NCI-H2081 treated with DMSO at 0.1 percent for 48 hours (cell line): ENCODE results near the gene SLC6A13.
"Not testable (repeated sequence)": the region's sequence is repeated elsewhere in the genome, so short reads cannot be mapped to it uniquely, and the experiment has no call there.

Source experiments
- DNase-seq: peaks from one replicate; lab custom pipeline; 2025; lab: John Stamatoyannopoulos, UW

SLC6A13 gene

GRCh38 chr12:264269-264668, 1.6 kb upstream of the SLC6A13 start:
- DNase-seq, result no peak

DNA sequence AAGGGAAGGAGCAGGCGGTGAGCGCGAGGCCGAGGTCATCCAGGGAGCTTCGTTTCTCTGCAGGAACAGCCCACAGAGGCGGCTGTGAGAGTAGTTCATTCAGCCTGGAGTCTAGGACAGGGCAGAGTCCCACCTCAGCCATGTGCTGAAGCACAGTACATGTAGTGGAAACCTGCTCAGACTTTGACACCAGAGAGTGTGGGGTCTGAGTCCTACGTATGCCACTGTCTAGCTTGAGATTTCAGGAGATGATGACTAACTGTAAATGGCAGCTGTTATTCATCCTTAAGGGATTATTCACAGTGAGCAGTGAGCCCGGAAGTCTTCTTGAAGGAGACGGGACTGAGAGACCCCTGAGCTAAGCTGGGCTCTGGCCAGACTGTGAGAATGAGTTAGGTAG, 938 bp upstream of the SLC6A13 start:
- no peak for DNase-seq

DNA sequence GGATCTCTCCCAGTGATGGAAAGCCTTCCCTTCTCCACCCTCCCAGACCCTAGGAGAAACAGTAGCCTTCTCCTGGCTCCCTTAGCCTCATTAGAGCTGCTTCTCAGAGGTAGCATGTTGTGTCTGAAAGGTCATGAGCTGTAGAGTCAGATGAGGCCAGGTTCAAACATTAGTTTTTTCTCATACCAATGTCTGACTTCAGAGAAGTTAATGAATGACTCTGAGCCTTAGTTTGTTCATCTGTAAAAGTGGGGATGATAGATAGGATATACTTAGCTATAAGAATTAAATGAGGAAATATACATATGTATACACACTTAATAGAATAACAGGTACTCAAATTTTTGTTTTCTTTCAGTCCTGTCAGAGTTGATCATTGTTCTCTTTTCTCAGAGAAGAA, 523 bp downstream of the SLC6A13 start:
- no peak for DNase-seq

GRCh38 chr12:257521-258321, 4.9 kb downstream of the SLC6A13 start:
- no peak for DNase-seq

DNA sequence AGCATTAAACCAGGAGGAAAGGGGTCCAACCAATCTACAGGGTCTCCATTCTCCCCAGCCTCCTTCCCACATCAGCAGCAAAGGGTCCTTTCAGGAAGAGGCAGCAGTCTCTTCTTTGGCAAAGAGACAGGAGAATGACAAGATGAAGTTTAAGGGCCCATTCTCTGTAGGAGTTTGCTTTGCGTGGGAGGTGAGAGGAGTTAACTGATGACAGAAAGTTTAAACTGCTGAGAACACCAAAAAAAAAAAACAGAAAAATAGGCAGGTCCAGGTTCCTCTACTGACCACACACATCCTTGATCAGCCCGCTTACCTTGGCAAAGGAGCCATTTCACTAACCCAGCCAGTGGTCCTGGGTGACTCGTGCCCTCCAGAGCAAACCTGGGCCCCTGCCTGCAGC, 5.7 kb downstream of the SLC6A13 start:
- DNase-seq, result no peak

DNA sequence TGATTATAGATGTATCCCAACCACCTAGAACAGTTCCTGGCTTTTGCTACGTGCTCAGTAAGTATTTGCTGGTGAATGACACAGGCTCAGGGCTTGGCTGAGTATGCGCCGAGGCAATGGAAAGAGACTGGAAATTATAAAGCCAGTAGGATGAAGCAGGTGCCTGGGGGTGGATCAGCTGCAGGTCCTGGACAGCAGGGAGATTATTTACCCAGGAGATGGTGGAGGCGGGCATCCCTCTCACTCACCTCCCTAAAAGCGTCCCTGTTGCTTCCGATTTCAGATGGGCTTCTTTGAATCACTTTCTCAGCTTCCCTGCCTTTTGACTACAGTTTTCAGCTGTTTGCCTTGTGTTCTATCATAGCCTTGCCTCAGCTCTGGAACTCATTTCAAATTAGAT, 6.4 kb downstream of the SLC6A13 start:
- DNase-seq, result no peak

DNA sequence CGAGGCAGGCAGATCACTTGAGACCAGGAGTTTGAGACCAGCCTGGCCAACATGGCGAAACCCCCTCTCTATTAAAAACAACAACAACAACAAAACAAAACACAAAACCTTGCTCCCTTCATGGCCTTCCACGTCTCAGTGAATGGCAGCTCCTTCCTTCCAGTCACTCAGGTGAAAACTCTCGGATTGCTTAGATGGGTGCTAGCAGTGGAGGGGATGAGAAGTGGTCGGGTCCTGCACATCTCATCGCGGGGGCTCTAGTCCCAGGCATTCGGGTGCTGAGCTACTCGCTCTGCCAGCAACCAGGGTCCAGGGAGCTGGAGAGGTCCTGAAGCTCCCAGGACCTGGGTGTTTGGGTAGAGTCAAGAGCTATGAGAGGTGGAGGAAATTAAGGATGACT, 7.7 kb downstream of the SLC6A13 start:
- DNase-seq, result no peak

DNA sequence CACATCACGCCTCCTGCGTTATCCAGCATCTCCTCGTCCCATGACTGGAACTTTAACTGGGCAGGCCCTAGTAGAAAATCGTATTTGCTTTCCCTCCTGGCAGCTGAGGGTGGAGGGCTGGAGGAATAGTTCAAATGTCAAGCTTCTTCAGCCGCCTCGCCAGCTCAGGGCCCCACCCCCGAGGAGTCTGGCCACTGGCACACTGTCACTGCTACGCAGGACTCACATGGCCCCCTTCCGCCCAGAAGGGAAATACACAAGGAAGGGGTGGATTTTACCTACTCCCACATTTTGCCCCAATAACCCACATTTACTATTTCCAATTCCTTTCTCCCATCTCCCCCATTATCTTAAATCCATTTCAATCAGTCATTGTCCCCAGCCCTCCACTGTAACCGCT, 8.6 kb downstream of the SLC6A13 start:
- DNase-seq, result no peak

DNA sequence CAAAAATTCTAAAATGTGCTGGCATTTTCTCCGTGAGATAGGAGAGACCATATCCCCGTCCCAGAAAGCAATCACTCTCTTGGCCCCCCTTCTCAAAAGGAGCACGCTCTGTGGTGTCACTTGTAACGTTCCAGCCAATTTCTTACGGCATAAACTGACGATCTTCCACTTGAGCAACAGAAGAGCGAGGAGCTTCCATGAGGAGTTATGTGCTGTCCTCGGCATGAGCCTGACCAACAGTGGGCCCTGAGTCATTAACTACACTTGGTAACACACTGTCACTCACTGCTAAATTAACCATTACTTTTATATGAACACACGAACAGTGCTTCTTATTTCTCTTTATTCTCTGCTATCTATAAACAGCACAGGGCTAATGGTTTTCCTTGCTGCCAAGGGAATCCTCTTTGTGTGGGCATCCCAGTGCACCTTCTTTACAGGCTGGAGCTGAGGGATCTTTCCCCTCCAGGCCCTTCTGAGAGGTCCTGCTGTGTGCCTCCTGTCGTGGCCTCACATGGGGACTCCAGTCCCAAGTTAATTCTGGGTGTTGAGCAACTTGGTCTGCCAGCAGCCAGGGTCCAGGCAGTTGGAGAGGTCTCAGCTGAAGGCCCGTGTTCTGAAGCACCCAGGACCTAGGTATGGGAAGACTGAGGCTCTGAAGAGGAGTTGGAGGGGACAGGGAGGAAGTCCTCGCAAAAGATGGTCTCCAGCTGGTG, 9.4 kb downstream of the SLC6A13 start:
- no peak for DNase-seq

DNA sequence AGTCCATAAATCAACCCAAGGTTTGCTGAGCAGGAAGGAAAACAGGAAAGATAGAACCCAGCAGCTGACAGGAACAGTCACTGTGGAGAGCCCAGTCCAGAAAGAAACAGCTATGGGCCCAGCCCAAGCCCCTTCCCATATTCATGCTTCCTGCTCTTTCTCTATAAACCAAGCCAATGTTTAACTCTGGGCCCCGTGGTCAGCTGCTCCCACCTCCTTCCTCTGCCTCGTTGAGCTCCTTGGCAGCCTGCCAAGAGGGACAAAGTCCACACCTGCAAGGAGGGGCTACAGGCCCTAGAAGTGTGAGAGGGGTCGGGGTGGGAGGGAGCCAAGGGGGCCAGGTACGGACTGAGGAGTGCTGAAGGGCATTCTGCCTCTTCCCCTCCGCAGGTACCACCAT, 10.0 kb downstream of the SLC6A13 start:
- DNase-seq, result no peak

DNA sequence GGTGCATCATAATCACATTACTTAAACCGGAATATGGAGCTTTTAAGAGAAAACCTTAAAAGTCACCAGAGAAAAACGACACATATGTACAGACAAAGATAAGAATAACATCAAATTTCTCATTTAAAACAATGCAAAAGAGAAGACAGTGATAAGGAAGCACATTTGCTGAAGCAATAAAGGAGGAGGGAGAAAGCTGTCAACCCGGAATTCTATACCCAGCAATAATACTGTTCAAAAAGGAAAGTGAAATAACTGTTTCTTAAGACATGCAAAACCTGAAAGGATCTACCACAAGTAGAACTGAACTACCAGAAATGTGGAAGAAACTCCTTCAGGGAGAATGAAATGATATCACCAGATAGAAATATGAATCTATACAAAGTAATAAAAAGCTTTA, 15.4 kb downstream of the SLC6A13 start:
- DNase-seq, result no peak

DNA sequence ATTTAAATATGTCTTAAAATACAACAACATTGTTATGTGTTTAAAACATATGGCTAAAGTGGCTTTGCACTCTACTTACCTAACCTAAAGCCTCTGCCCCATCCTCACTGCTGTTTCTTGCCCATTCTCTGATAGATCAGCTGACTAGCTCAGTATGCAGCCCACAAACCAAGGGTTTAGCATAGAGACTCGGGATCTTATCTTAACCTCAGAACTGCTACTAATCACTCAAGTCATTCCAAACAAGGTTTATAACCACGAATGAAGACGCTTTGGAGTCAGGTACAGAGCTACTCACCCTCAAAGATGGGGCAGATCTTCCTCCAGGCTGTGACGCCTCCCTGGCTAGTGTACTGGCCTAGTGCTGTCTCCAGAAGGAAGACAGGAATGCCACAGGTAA, 19.3 kb downstream of the SLC6A13 start:
- DNase-seq, result no peak

DNA sequence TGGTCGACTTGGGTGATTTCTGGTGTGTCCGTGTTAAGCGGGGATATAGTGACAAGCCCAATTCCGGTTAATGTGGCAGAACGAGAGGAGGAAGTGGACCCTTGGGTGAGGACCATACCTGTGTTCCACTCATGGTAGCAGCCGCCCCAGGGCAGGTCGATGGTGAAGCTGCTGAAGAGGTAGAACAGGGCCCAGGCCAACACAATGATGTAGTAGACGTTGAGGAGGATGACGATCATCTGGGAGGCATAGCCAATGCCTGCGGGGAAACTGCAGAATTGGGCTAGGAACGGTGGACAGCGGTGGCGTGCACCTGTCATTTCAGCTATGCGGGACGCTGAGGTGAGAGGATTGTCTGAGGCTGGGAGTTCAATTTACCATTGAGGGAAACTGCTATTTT, 20.1 kb downstream of the SLC6A13 start:
- DNase-seq, result no peak

DNA sequence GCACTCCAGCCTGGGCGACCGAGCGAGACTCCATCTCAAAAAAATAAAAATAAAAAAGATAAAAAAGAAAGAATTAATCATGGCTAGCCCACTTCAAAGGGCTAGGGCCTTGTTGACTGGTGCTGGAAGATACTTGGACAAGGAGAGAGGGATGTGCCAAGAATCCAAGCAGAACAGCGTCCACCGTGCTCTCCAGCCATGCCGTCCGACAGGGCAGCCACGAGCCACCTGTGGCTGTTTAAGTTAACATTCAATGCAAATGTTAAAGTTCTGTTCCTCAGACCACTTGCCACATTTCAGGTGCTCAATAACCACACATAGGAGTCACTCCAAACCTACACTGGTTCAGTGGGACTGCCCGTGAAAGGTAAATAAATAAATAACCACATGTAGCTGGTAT, 21.4 kb downstream of the SLC6A13 start:
- DNase-seq, result no peak

DNA sequence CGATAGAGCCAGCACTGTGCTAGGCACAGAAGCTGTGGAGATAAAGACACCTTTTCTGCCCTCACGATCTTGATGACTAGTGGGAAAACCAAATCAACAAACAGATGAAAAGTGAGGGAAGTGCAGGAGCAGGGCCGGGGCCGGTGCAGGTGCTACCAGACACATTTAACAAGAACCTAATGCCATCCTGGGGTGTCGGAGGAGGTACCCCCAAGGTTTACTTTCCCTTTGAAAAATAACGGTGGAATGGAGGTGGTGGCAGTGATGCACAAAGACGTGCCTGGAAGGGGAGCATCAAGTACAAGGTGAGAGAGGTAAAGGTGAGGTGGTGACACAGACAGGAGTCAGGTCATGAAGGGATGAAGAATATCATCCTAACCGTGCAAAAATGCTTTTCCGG, 22.1 kb downstream of the SLC6A13 start:
- DNase-seq, result no peak

DNA sequence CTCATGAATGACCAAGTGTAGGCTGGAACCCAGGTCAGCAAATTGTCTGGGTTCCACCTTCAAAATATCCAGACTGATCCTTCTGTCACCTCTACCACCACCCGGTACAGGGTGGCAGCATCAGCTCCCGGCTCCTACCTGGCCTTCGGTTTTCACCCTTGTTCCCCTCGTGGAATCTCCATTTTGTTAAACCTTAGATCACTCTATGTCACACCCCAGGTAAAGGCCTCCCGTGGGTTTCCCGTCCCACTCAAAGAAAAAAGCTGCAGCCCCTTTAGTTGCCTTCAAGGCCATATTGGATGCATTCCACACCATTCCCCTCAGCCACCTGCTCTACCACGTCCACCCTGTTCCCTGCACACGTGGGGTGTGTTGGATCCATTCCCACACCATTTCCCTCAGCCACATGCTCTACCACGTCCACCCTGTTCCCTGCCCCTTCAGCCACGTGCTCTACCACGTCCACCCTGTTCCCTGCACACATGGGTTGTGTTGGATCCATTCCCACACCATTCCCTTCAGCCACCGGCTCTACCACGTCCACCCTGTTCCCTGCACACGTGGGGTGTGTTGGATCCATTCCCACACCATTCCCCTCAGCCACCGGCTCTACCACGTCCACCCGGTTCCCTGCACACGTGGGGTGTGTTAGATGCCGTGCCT, 23.8 kb downstream of the SLC6A13 start:
- DNase-seq, result no peak

- DNase-seq, result no peak
Observed at GRCh38 chr12:238116-238515, 24.5 kb downstream of the SLC6A13 start.

DNA sequence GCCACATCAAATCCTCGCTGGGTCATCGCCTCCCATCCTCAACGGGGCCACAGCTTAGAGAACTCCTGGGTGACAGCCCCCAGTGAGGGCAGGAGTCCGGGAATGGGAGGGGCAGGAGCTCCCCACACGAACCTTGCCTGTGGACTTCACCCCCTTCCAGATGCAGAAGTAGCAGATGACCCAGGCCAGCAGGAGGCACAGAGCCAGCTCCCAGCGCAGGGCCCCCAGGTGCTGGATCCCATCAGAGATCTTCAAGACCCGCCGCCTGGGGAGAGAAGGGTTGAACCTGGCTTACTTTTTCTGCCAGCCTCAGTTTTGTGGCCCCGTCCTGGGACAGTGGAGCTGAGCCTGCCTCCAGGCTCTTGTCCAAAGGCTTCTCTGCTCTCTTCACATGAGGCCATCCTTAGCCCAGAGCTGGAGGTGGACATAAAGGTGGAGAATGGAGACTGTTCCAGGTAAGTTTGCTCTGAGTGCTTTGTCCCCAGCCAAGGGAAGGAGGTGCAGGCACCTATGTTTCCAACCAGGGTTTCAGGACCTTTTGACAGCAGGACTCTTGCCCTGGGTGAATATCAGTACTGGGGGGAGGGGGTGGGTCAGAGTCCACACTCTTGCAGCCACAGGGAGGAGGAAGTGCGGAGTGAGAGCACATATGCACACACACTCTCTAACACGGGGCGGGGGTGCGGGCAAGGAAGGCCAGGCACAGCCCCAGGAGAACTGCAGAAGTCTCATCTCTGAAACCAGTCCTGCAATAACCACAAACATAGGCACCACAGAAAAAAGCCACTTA, 25.4 kb downstream of the SLC6A13 start:
- no peak for DNase-seq

DNA sequence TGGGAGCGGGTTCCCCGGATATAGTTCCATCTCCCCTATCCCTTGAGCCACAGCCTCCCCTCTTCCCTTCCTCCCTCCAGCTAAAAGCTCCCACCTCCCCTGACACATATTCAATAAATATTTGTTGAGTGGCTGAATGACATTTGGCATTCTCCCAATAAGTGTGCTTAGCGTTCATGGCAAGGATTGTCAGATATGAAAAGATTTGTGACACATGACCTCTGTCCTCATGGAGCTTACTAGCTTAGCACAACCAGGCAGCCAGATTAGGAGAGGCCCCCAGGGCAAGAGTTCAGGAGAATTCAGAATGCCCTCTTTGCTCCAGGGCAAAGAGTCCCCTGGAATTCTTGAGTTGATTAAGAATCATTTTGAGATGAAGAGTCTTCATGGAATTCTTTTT, 26.2 kb downstream of the SLC6A13 start:
- DNase-seq, result no peak

GRCh38 chr12:235967-236366, 26.7 kb downstream of the SLC6A13 start:
- DNase-seq, result not testable (repeated sequence)

- DNase-seq, result no peak
Observed at GRCh38 chr12:234891-235415, 27.7 kb downstream of the SLC6A13 start.

DNA sequence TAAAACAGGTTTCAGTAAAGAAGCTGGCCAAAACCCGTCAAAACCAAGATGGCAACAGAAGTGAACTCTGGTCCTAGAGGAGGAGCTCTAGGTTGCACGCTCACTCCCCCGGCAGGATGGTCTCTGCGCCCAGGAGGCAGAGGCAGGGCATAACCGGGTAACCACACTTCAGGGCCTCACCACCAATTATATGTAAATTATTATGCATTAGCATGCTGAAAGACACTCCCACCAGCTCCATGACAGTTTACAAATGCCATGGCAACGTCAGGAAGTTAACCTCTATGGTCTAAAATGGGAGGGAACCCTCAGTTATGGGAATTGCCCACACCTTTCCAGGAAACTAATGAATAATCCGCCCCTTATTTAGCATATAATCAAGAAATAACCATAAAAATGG, 28.6 kb downstream of the SLC6A13 start:
- DNase-seq, result no peak
